HG03045 (cell line): Measurements from ENCODE around the gene PRH1.

Source experiments
- ATAC-seq: cut with Tn5 transposase; IDR thresholded peaks from one replicate; pipeline ENCODE4 v1.9.1; 2021; ENCODE audit warnings: mild to moderate bottlenecking, moderate library complexity; ENCODE audit not compliant: unreplicated experiment

The PRH1 gene

GRCh38 chr12:10842862-10843261 lies 41.2 kb downstream of the PRH1 start:
- ATAC-seq, result no peak

GRCh38 chr12:10838461-10838860 lies 45.6 kb downstream of the PRH1 start:
- ATAC-seq, result no peak
